Uterine smooth muscle cell (primary cell): ENCODE measurements around the gene TOMM70. TPM values are rescaled to one million over a fixed set of nuclear protein-coding genes. Genes with fewer than 3 reads are reported as not detected.

Source experiments
- total RNA-seq: library from RNA; depleted of rRNA; stranded (reverse); fragments of >200 nt; gene quantifications from 2 replicates; pipeline ENCODE4 v1.2.3, GENCODE V29; 2014

The TOMM70 gene
- total RNA-seq = 67.1 and 71.4 TPM in 2 replicates

GRCh38 chr3:100400780-100401673 lies at the start of gene TOMM70, which contains the start of gene LNP1:
TSS of gene TOMM70 (minus strand) at chr3:100401089. CDS start at chr3:100400949, 140 bp downstream.
TSS of gene LNP1 (plus strand) at chr3:100401539. CDS start at chr3:100429730, 28,191 bp downstream.

GRCh38 chr3:100334488-100335351 lies 66.2 kb downstream of the TOMM70 start, which contains the start of gene NIT2:
TSS of gene NIT2 (plus strand) at chr3:100334757. CDS start at chr3:100334792, 35 bp downstream.

Other genes with a start within 250 kb of the TOMM70 start
- gene TBC1D23, start 140.1 kb downstream of the TOMM70 start, total RNA-seq = 139 and 163 TPM in 2 replicates
- 14.1 and 23.2 TPM in 2 replicates for gene NIT2, start 66.3 kb downstream of the TOMM70 start, total RNA-seq
- gene LNP1, start 450 bp upstream of the TOMM70 start, total RNA-seq = 3.0 and 5.8 TPM in 2 replicates
- gene TMEM45A, start 91.5 kb upstream of the TOMM70 start, total RNA-seq = 18.7 and 39.0 TPM in 2 replicates
- gene ADGRG7, start 208.5 kb upstream of the TOMM70 start, total RNA-seq = 1.1 and 49.1 TPM in 2 replicates